ENCODE results near the gene SH3PXD2A. TPM values are rescaled to one million over a fixed set of nuclear protein-coding genes. Genes with fewer than 3 reads are reported as not detected.

SH3PXD2A gene
- total and polyA plus RNA-seq, 2 of the 4 experiments (the other 2 are of a cell fraction), result 6.3 to 23.0 TPM

- Histone ChIP-seq H3K27ac (ENCODE audit: insufficient read depth, low read length) (no peak overlapping the region), H3K9me1 (ENCODE audit: insufficient read depth, low read length) (no peaks in the 10 kb centered on the region), H4K20me1 (ENCODE audit: insufficient read depth, low read length) (no peaks in the 10 kb centered on the region), H4K91ac (ENCODE audit: insufficient read depth, low read depth, low read length) (no peak overlapping the region), H2BK20ac (ENCODE audit: low read depth, low read length) (no peak overlapping the region), H3K14ac (replicated peaks; ENCODE audit: low read depth, low read length) (no peak overlapping the region), H3K56ac (ENCODE audit: extremely low read depth, insufficient read depth, low read length) (no peak overlapping the region), H4K5ac (ENCODE audit: low read depth, low read length) (no peak overlapping the region), H4K8ac (ENCODE audit: low read depth in 2 of 2, low read length in 2 of 2) (no peak overlapping the region), H3K4me1 (ENCODE audit: control insufficient read depth, insufficient read depth, low read length) (peaks cover 5% of the 10 kb centered on the region; the same call in 1 of the 2 replicates), H2AK9ac (replicated peaks; ENCODE audit: low read depth, low read length, poor library complexity) (no peak overlapping the region), H2AK5ac (ENCODE audit: low read depth, low read length) (no peak overlapping the region), H3K23ac (ENCODE audit: low read depth, low read length) (no peak overlapping the region), H3K27me3 (ENCODE audit: control insufficient read depth, insufficient read depth, low read length) (peaks cover 69% of the 10 kb centered on the region), H3K18ac (ENCODE audit: low read depth, low read length) (no peak overlapping the region), H2BK15ac (ENCODE audit: low read depth, low read length) (no peak overlapping the region), H3K36me3 (ENCODE audit: control insufficient read depth, insufficient read depth, low read length) (no peaks in the 10 kb centered on the region), H3K4me3 (ENCODE audit: insufficient read depth, low read depth, low read length) (no peak overlapping the region), H2BK5ac (ENCODE audit: low read depth, low read length, poor library complexity, severe bottlenecking) (no peak overlapping the region), H3K79me1 (ENCODE audit: low read depth in 1 of 2, low read length in 2 of 2) (no peaks in the 10 kb centered on the region), H3K4me2 (ENCODE audit: low read depth, low read length) (no peak overlapping the region), H2AFZ (replicated peaks; ENCODE audit: low read length, poor library complexity) (no peak overlapping the region), H3K9ac (ENCODE audit: low read depth, low read length) (no peak overlapping the region), H3K4ac (ENCODE audit: low read depth, low read length) (no peak overlapping the region), H3K9me3 (ENCODE audit: control insufficient read depth, insufficient read depth, low read length) (no peaks in the 10 kb centered on the region), H2BK120ac (ENCODE audit: low read depth, low read length) (no peak overlapping the region)
- TF ChIP-seq CTCF (conservative IDR thresholded peaks at IDR 0.05; ENCODE audit: low read depth, low read length) (no peak), POLR2A (IDR thresholded peaks at IDR 0.05; ENCODE audit: low read depth, low read length) (no peak), RCOR1 (IDR thresholded peaks at IDR 0.05; ENCODE audit: insufficient replicate concordance, low read length) (no peak), MAZ (IDR thresholded peaks at IDR 0.05; ENCODE audit: borderline replicate concordance, low read depth, low read length) (no peak), SMC3 (IDR thresholded peaks at IDR 0.05; ENCODE audit: low read depth, low read length) (no peak), CEBPB (IDR thresholded peaks at IDR 0.05; ENCODE audit: low read depth, low read length) (no peak), RFX5 (IDR thresholded peaks at IDR 0.05; ENCODE audit: low read depth, low read length) (no peak), MAFK (IDR thresholded peaks at IDR 0.05; ENCODE audit: low read depth, low read length) (no peak), FOS (IDR thresholded peaks at IDR 0.05; ENCODE audit: low read depth, low read length) (no peak), USF2 (IDR thresholded peaks at IDR 0.05; ENCODE audit: low read depth, low read length) (no peak), CHD1 (IDR thresholded peaks at IDR 0.05; ENCODE audit: low read depth, low read length) (no peak), ELK1 (IDR thresholded peaks at IDR 0.05; ENCODE audit: borderline replicate concordance, low read depth, low read length) (no peak), MXI1 (IDR thresholded peaks at IDR 0.05; ENCODE audit: borderline replicate concordance, low read depth, low read length) (no peak), NFE2L2 (IDR thresholded peaks at IDR 0.05; ENCODE audit: low read depth, low read length) (no peak), BHLHE40 (IDR thresholded peaks at IDR 0.05; ENCODE audit: low read depth, low read length) (no peak), RAD21 (IDR thresholded peaks at IDR 0.05; ENCODE audit: low read length) (no peak)
- dilution Hi-C loops (cut with HindIII; ENCODE audit: low sequenced_read_pairs, unreplicated experiment) (no loop called here), intact Hi-C loops (cut with micrococcal nuclease) (no loop called here), in situ Hi-C loops (cut with MboI; ENCODE audit: low sequenced_read_pairs) (no loop called here)
- no peak for DNase-seq
- 33% methylated on average over 1 of the region's 5 CpGs; no CpG with 5 or more reads in 1 of the 2 experiments for WGBS, 2 experiments (ENCODE audit: extremely low coverage in 2 of 2, insufficient read length in 1 of 2)
- ChIA-PET POLR2A (ENCODE audit: unreplicated experiment) (no interaction called here), CTCF (no interaction called here)
- no TSS peak for BruUV-seq (replicated peaks)
- ATAC-seq (ENCODE audit: low read depth), result peak; percentile 22
Measured at GRCh38 chr10:103569896-103570295, 285.5 kb downstream of the SH3PXD2A start.
